Uterus (tissue), 4 donors: Measurements from ENCODE around the gene NRXN2. TPM values are rescaled to one million over a fixed set of nuclear protein-coding genes. Genes with fewer than 3 reads are reported as not detected.

Source experiments
- DNase-seq, 2 donors: peaks; one replicate each; pipeline ENCODE4 v3.0.0-alpha.2; 2019 to 2020
- H3K27ac ChIP-seq, 2 donors: fragments of 200-600 bp; sonication (generic); 1 replicate in 1 of 2; 2 replicates in 1 of 2; pipeline ENCODE4 v1.5.1; 2016 to 2018
- H3K27me3 ChIP-seq, 2 donors: fragments of 200-600 bp; sonication (generic); one replicate each; pipeline ENCODE4 v1.5.1; 2018 to 2019; ENCODE audit warnings: control low read depth in 1 of 2
- H3K36me3 ChIP-seq, 2 donors: fragments of 200-600 bp; sonication (generic); one replicate each; pipeline ENCODE4 v1.5.1; 2019; ENCODE audit warnings: control low read depth in 1 of 2
- H3K4me1 ChIP-seq, 2 donors: fragments of 200-600 bp; sonication (generic); one replicate each; pipeline ENCODE4 v1.5.1; 2018 to 2019; ENCODE audit warnings: control low read depth in 1 of 2
- H3K4me3 ChIP-seq, 2 donors: fragments of 200-600 bp; sonication (generic); 1 replicate in 1 of 2; 2 replicates in 1 of 2; pipeline ENCODE4 v1.5.1; 2018 to 2019; ENCODE audit warnings: mild to moderate bottlenecking in 1 of 2
- H3K9me3 ChIP-seq, 2 donors: fragments of 200-600 bp; sonication (generic); one replicate each; pipeline ENCODE4 v1.5.1; 2019; ENCODE audit warnings: control low read depth in 1 of 2
- POLR2A ChIP-seq, 2 donors: fragments of 450-650 bp; IDR thresholded peaks; one replicate each; pipeline ENCODE4 v1.6.1; 2016; ENCODE audit warnings: antibody characterized with exemption in 2 of 2, mild to moderate bottlenecking in 1 of 2, moderate library complexity in 1 of 2
- intact Hi-C: fragments of 100-400 bp; cut with DNase I; formaldehyde crosslinking; loops from one replicate; pipeline ENCODE4 v1.15.1; 2023; ENCODE audit warnings: low total_unique reads
- total RNA-seq, 4 donors: library from RNA; depleted of rRNA in 3 of 4; stranded (reverse); fragments of >200 nt in 3 of 4; gene quantifications; one replicate each; pipeline versions ENCODE4 v1.1.0 to v1.2.4, GENCODE V29; 2014 to 2023
- TF ChIP-seq, protein P1 (sequence below), 4 experiments: fragments of 200-600 bp in 2 of 4; fragments of 450-650 bp in 2 of 4; sonication (generic) in 2 of 4; IDR thresholded peaks; one replicate each; pipeline ENCODE4 v1.5.1; 2016 to 2019; ENCODE audit warnings: antibody characterized with exemption in 4 of 4, mild to moderate bottlenecking in 2 of 4, moderate library complexity in 1 of 4
- donor health status: DM: yes; HTN: yes; CAD: no.

The NRXN2 gene
- total RNA-seq, 4 donors from 2014 or later = 0.88 to 48.4 (median 12.6) TPM

DNA sequence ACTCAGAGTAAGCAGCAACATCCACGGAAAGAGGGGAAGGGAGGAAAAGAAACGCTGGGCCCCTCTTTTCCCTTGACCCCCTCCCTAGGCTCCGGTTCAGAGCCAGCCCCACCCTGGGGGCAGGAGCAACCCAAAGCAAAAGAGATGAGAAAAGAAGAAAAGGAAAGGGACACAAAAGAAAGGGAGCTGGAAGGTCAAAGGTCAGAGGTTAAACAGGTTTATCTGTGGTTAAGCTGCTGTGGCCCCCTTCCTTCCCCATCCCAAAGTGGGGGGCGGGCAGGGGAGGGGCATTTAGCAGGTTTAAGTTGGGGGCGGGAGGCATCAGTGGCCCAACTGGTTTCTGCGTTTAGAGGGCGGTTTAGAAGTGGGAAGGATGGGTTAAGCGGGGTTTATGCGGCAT is 96.4 kb downstream of the NRXN2 start:
- no peak for TF ChIP-seq POLR2A (IDR thresholded peaks at IDR 0.05)
- TF ChIP-seq, protein P1, sequence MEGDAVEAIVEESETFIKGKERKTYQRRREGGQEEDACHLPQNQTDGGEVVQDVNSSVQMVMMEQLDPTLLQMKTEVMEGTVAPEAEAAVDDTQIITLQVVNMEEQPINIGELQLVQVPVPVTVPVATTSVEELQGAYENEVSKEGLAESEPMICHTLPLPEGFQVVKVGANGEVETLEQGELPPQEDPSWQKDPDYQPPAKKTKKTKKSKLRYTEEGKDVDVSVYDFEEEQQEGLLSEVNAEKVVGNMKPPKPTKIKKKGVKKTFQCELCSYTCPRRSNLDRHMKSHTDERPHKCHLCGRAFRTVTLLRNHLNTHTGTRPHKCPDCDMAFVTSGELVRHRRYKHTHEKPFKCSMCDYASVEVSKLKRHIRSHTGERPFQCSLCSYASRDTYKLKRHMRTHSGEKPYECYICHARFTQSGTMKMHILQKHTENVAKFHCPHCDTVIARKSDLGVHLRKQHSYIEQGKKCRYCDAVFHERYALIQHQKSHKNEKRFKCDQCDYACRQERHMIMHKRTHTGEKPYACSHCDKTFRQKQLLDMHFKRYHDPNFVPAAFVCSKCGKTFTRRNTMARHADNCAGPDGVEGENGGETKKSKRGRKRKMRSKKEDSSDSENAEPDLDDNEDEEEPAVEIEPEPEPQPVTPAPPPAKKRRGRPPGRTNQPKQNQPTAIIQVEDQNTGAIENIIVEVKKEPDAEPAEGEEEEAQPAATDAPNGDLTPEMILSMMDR (IDR thresholded peaks at IDR 0.05) = no peak
- intact Hi-C loops = no loop called here
- H3K4me3 ChIP-seq = no peak overlapping the region

DNA sequence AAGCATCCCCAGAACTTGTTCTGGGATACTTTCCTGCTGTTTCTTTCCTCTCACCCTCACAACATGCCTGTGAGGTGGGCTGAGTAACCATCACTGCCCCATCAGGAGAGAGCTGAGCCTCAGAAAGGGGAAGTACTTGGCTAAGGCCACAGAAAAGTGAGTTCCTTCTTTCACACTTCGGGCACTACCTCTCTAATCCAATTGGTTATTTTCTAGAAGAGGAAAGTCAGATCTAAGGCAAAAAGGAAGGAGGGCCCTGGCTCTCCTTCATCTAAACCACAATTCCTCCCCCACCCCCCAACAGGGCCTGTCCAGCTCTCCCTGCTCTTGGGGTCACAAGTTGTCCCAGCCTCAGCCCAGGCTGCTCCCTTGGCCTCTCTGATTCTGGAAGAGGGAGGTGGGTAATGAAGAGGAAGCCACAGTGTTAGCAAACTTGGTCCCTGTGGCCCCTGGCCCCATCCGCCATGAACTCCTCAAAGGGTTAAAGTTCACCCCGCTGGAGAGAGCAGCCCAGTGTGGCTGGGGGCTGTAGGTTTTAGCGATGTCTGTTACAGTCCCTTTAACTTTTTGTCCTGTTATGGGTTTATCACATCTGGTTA is 98.0 kb downstream of the NRXN2 start:
- no peak for TF ChIP-seq POLR2A (IDR thresholded peaks at IDR 0.05)
- TF ChIP-seq, protein P1 (IDR thresholded peaks at IDR 0.05) = no peak
- no peak overlapping the region for H3K27ac ChIP-seq
- H3K9me3 ChIP-seq = no peaks in the 10 kb centered on the region
- H3K27me3 ChIP-seq = no peaks in the 10 kb centered on the region
- DNase-seq = no peak
- H3K36me3 ChIP-seq = no peaks in the 10 kb centered on the region
- intact Hi-C loops = no loop called here
- peaks cover 0 to 12% of the 10 kb centered on the region in 2 donors for H3K4me1 ChIP-seq
- H3K4me3 ChIP-seq = no peak overlapping the region

More for the DNA sequence above, 96.4 kb downstream of the NRXN2 start:
- Histone ChIP-seq H3K27ac (no peak overlapping the region), H3K36me3 (no peaks in the 10 kb centered on the region), H3K27me3 (no peaks in the 10 kb centered on the region), H3K9me3 (no peaks in the 10 kb centered on the region), H3K4me1 (no peaks in the 10 kb centered on the region)
- DNase-seq = no peak

DNA sequence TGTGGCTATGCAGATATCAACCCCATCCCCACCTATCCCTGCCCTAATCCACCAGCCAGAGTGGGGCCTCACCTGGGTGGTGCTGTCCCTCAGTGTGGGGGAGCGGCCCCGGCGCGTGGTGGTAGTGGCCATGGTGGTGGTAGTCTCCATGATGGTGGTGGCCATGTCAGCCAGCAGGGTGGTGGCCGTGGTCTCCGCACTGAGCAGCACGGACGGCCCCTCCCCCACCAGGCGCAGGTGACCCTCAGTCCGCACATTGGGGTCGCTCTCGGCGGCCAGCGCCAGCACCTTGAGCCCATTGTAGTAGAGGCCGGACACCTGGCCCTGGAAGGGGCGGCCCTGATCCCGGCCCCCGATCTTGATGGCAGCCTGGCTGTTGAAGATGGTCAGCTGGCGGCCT is 100.3 kb downstream of the NRXN2 start:
- TF ChIP-seq POLR2A (IDR thresholded peaks at IDR 0.05) = no peak
- TF ChIP-seq, protein P1 (IDR thresholded peaks at IDR 0.05) = no peak
- Histone ChIP-seq H3K27ac (no peak overlapping the region), H3K4me3 (no peak overlapping the region), H3K27me3 (no peaks in the 10 kb centered on the region), H3K36me3 (no peaks in the 10 kb centered on the region), H3K9me3 (no peaks in the 10 kb centered on the region), H3K4me1 (peaks cover 0 to 12% of the 10 kb centered on the region in 2 donors)
- no peak for DNase-seq
- intact Hi-C loops = no loop called here

DNA sequence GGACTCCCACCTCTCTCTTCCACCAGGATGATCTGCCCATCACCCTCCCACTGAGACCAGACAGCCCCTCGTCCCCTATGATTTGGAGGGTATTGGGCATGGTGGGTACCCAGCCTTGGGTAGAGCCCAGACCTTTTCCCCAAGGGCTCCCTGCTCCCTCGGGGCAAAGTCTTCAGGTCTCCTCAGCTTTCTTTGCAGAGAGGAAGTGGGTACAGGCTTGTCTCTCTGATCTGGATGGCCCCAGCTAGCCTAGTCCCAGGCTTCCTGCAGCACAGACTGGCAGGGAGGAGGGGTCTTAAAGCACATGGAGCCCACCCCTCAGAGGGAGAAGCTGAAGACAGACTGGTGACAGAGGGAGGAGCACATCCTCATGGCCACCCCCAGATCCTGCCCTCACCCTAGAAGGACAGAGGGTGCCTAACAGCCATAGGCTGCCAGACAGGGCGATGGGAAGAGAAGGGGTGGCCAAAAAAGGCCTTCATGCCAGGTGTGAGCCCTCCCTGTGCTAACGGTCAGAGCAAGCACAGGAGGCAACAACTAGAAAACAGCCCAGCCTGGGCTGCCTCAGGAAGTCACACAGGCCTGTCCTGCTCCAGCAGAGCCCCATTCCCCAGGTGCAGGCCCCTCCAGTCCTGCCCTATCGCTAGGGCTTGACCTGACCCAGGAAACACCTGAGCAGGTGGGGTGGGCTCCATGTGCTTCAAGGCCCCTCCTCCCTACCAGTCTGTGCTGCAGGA is 101.5 kb downstream of the NRXN2 start:
- peak overlapping the region; percentile 85 to 92 for H3K27ac ChIP-seq
- H3K36me3 ChIP-seq = no peaks in the 10 kb centered on the region
- intact Hi-C loops = no loop called here
- DNase-seq = no peak
- no peaks in the 10 kb centered on the region for H3K9me3 ChIP-seq
- no peaks in the 10 kb centered on the region for H3K27me3 ChIP-seq
- peaks cover 0 to 12% of the 10 kb centered on the region in 2 donors for H3K4me1 ChIP-seq
- TF ChIP-seq POLR2A (IDR thresholded peaks at IDR 0.05) = no peak
- TF ChIP-seq, protein P1 (IDR thresholded peaks at IDR 0.05) = no peak
- H3K4me3 ChIP-seq = no peak overlapping the region

DNA sequence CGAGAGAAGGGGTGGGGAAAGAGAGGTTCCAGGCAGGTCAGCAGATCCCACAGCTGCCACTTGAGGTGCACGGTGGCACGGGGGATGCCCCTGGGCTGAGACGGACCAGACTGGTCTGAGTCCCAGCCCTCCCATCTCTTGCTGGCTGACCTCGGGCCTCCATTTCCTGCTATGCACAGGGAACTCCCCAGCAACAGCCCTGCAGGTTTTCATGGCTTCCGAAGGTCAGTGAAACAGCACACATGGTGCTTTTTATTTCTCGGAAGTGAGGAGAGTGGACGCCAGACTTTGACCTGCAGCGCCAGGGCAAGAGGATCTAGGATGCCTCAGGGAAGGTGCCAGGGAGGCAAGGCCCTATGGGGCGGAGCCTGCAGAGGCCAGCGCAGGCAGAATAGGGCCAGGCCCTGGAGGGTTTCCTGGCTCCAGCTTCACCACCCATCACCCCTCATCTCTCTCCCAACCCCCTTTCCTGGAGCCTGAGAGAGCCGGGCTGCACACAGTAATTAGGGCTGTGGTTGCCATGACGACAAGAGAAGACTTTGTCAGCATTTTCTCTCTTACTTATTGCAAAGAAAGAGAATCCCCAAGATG is 102.5 kb downstream of the NRXN2 start:
- H3K9me3 ChIP-seq = no peaks in the 10 kb centered on the region
- no peaks in the 10 kb centered on the region for H3K27me3 ChIP-seq
- no peak overlapping the region for H3K4me3 ChIP-seq
- H3K27ac ChIP-seq = peak overlapping the region; percentile 85 to 92
- DNase-seq = peak; percentile 62 to 67
- no peak for TF ChIP-seq POLR2A (IDR thresholded peaks at IDR 0.05)
- TF ChIP-seq, protein P1 (IDR thresholded peaks at IDR 0.05) = no peak
- H3K4me1 ChIP-seq = peaks cover 0 to 12% of the 10 kb centered on the region in 2 donors
- H3K36me3 ChIP-seq = no peaks in the 10 kb centered on the region
- intact Hi-C loops = no loop called here
